GM21515 (cell line): ENCODE results near the gene YY1.
"Not testable (repeated sequence)": the region's sequence is repeated elsewhere in the genome, so short reads cannot be mapped to it uniquely, and the experiment has no call there.

Experiments used
- ATAC-seq: cut with Tn5 transposase; IDR thresholded peaks from one replicate; pipeline ENCODE4 v1.9.1; 2021; ENCODE audit not compliant: unreplicated experiment

YY1 gene

GRCh38 chr14:100283436-100283835 lies 44.5 kb downstream of the YY1 start:
- ATAC-seq = not testable (repeated sequence)

GRCh38 chr14:100283984-100284881 lies 45.3 kb downstream of the YY1 start:
- no peak for ATAC-seq

- ATAC-seq = peak; percentile 90
Measured at GRCh38 chr14:100285021-100285912, 46.3 kb downstream of the YY1 start.

GRCh38 chr14:100285913-100286400 lies 47.0 kb downstream of the YY1 start:
- ATAC-seq = no peak

- no peak for ATAC-seq
Measured at GRCh38 chr14:100286484-100287191, 47.7 kb downstream of the YY1 start.

- no peak for ATAC-seq
Measured at GRCh38 chr14:100287202-100287997, 48.5 kb downstream of the YY1 start.

GRCh38 chr14:100287998-100288295 lies 49.0 kb downstream of the YY1 start:
- not testable (repeated sequence) for ATAC-seq

- no peak for ATAC-seq
Measured at GRCh38 chr14:100288382-100289185, 49.6 kb downstream of the YY1 start.

- ATAC-seq = no peak
Measured at GRCh38 chr14:100289916-100290606, 51.1 kb downstream of the YY1 start.

GRCh38 chr14:100290607-100291304 lies 51.8 kb downstream of the YY1 start:
- no peak for ATAC-seq

- no peak for ATAC-seq
Measured at GRCh38 chr14:100291305-100292075, 52.5 kb downstream of the YY1 start.

- ATAC-seq = no peak
Measured at GRCh38 chr14:100292301-100292775, 53.4 kb downstream of the YY1 start.

GRCh38 chr14:100292776-100293461 lies 54.0 kb downstream of the YY1 start:
- ATAC-seq = no peak

- no peak for ATAC-seq
Measured at GRCh38 chr14:100293497-100294212, 54.7 kb downstream of the YY1 start.

GRCh38 chr14:100294213-100294962 lies 55.4 kb downstream of the YY1 start:
- no peak for ATAC-seq

- no peak for ATAC-seq
Measured at GRCh38 chr14:100294963-100295330, 56.0 kb downstream of the YY1 start.
